Pons (tissue), 1 donor: Measurements from ENCODE around the gene SNTG2.
"Not testable (repeated sequence)": the region's sequence is repeated elsewhere in the genome, so short reads cannot be mapped to it uniquely, and the experiment has no call there.

ENCODE experiments used
- DNase-seq: peaks from one replicate; pipeline ENCODE4 v3.0.0-alpha.2; 2016; ENCODE audit warnings: low spot score

SNTG2 gene

DNA sequence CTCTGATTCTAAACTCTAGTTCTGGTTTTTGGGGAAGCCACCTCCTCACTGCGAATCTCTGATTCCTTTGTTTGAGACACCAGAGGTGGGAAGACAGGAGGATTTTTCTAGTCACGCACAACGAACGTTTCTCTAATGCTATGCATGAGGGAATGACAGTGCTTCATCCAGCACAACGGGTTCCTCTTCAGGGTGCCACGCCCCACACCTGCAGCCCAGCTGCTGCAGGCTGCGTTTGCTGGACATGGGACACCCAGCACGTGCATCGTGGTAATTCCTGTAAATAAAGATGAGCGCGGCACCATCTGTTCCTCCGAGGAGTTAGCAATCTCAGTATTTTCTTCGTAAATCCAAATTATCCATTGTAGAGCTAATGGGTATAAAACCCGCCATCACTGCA lies 425.1 kb downstream of the SNTG2 start:
- no peak for DNase-seq

DNA sequence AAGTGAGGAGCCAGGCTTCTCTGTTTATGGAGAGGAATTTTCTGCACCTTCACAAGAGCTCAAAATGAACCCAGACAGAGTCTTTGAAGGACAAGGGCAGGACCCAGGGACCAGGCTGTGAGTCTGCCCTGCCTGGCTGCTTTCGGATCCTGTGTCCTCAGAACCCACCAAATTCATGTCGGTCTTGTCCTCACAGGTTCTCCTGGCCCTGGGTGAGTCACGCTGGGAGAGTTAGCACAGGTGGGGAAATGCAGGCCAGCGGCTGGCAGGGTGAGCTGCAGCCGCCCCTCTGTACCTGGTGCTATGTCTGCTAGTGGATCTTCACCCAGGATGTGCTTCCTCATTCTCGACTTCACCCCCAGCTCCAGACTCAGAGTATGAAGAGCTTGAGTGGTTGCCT lies 426.8 kb downstream of the SNTG2 start:
- DNase-seq: no peak

DNA sequence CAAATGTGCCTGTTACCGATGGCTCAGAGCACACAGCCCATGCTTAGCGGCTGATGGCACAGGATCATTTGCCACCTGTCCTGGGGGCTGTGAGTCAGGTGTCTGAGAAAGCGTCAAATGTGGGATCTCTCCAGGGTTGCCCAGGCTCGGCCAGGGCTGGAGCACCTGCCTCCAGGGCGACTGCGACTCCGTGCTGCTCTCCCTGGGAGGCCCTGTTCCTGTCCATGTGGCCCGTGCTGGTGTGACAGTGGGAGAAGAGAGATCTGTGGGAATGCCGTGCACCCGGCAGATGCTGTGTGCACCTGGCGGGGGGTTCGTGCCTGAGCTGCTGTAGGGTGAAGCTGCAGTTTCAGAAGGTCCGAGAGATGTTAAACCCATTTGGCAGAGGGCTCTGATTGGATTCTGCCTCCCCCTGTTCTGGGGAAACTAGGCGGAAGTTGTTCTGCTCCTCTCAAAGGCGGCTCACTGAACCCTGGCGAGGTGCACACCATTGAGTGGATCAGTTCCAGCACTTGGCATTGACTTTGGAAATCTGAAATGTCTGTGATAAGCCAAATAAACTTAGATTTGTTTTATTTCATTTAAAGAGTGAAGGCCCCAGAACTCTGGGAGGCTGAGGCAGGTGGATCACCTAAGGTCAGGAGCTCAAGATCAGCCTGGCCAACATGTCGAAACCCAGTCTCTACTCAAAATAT lies 428.0 kb downstream of the SNTG2 start:
- DNase-seq: no peak

DNA sequence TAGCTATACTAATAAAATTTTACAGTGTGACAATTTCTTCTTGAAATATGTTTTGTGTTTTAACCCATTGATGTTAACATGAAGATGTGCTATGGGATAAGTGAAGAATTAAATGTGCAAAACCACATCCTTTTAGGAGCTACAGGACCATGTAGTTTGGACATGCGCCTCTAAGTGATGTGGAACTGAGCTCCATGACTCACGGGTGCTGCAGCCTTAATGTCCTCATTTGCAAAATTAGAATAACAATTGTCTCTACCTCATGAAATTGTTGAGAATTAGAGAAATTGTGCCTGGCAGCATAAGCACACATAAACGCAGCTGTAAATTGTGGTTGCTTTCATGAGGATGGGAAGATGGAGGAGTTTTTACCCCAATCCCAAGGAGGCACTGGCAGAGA lies 431.0 kb downstream of the SNTG2 start:
- DNase-seq: no peak

DNA sequence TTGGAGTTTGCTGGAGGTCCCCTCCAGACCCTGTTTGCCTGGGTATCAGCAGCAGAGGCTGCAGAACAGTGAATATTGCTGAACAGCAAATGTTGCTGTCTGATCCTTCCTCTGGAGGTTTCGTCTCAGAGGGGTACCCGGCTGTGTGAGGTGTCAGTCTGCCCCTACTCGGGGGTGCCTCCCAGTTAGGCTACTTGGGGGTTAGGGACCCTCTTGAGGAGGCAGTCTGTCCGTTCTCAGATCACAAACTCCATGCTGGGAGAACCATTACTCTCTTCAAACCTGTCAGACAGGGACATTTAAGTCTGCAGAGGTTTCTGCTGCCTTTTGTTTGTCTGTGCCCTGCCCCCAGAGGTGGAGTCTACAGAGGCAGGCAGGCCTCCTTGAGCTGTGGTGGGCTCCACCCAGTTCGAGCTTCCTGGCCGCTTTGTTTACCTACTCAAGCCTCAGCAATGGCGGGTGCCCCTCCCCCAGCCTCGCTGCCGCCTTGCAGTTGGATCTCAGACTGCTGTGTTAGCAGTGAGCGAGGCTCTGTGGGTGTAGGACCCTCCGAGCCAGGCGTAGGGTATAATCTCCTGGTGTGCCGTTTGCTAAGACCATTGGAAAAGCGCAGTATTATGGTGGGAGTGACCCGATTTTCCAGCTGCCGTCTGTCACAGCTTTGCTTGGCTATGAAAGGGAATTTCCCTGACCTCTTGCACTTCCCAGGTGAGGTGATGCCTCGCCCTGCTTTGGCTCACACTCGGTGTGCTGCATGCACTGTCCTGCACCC lies 437.5 kb downstream of the SNTG2 start:
- not testable (repeated sequence) for DNase-seq

DNA sequence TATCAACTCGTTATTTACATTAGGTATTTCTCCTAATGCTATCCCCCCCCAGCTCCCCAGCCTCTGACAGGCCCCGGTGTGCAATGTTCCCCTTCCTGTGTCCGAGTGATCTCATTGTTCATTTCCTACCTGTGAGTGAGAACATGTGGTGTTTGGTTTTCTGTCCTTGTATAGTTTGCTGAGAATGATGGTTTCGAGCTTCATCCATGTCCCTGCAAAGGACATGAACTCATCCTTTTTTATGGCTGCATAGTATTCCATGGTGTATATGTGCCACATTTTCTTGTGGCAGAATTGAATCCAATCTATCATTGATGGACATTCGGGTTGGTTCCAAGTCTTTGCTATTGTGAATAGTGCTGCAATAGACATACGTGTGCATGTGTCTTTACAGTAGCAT lies 439.5 kb downstream of the SNTG2 start:
- not testable (repeated sequence) for DNase-seq

DNA sequence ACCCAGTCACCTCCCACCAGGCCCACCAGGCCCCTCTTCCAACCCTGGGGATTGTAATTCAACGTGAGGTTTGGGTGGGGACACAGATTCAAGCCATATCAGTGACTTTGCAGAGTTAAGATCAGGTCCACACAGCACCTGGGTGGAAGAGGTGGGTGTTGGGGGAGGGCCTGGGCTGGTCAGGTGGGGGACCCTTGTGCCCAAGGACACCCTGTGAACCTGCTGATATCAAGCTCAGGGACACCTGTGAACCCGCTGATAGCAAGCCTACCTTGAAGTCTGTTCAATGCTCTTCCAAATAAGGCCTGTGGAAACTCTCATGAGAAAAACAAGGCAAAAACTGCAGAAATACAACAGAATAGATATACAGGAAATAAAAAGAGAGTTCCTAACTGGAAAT lies 442.7 kb downstream of the SNTG2 start:
- DNase-seq: no peak

DNA sequence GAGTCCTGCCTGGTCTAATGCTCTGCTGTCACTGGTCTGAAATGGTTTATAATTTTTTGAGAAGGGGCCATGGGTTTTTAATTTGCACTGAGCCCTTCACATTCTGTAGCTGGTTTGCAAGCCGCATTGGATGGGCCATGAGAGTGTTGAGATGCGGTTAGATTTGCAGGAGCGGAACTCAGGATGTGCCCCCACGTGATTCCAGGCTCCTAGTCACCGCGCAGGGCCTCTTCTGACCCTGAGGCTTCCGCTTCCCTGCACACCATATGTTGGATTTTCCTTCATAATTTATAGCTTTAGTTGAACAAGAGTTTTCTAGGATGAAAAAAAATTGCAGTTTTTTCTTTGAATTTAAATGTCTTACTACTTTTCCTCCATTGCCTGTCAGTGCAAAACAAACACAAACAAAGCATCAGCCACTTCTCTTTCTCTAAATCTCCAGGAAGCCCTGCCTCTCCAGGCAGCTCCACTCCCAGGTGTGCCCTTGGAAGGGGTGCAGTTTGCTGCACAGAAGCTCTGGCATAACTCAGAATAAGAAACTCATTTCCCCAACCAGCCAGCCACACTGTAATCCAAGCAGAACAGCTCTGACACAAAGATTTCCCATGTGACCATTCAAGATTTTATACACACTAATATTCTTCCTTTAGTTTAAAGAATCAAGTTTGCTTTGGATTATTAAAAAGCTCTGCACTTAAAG lies 444.2 kb downstream of the SNTG2 start:
- no peak for DNase-seq

DNA sequence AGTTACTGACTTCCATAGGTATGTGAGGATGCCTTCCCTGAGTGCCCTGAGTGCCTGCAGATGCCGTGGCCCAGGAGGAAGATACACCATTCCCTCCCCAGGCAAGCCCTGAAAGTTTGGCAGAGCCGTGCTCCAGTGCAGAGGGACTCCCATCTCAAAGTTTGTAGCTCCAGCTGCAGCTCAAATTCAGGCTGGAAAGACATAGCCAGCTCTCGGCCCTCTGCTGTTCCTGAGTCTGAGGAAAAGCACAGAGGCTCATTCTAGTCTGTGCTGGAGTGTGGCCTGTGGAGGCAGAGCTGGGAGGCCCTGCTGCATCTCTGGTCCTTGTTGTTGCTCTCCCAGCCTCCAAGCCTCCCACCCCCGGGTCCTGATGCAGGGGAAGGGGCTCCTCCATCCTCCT lies 446.7 kb downstream of the SNTG2 start:
- no peak for DNase-seq

DNA sequence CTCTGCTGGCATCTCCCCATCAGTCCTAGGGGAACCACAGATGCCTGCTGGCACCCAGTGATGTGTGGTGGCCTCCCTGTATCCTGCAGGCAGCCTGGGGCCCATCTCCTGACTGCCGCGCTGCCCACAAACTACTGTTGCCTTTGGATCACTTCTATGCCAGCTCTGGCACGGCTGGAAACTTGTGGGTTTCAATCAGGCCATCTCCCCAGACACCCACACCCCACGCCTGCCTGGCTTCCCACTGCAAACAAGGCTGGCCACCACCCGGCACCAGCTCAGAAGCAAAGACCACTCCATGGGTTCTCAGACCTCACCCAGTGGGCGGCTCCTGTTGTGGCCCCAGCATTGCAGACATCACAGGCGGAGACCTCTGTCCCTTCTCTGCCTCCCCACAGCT lies 447.5 kb downstream of the SNTG2 start:
- DNase-seq: no peak

DNA sequence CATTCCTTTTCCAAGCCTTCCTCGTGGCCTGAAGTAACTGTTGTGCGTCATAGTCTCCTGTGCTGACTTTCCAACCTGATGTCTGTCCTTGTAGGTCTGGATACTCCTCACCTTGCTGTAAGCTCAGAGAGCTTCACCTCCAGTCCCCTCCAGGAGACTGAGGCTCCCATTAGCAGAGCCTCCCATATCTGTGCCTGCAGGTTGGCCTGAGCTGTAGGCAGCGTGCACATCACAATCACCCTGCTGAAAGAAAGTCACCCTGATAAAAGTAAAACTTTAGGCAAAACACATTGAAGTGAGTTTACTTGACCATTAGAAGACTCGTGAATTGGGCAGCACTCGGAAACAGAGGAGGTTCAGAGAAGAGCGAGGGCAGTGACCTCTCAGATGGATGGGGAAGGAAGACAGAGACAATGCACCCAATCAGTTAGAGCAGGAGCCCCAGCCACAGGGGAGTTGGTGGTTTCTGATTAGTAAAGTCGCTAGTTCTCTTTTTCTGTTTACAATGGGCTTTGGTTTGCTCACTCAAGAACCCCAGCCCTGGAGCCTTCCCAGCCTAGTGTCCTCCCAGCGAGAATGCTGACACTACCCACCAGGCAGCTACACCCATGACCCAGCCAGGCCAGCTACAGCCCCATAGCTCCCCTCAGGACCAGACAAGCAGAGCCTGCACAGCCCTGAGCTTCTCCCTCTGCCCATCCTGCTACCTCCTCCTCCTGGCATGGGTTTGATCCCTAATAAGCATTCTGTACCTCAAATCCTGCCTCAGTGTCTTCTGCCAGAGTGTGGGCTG lies 450.5 kb downstream of the SNTG2 start:
- no peak for DNase-seq

DNA sequence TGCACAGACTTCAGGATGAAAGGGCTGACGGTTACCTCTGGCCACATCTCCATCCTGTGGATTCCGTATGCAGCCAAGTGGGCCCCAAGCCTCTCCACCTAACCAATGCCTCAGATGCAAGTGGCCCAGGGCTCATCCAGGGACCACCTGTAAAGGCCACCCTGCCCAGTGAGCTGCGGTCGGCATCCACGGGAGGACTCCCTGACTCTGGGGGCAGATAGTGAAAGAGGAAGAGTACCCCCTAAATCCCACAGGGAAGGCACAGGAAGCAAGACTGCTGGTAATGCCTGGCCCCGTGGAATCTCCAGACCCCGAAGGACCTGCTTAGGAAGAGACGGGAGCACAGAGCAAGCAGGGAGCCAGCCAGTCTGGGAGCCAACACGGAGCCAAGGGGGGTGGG lies 451.4 kb downstream of the SNTG2 start:
- DNase-seq: no peak

DNA sequence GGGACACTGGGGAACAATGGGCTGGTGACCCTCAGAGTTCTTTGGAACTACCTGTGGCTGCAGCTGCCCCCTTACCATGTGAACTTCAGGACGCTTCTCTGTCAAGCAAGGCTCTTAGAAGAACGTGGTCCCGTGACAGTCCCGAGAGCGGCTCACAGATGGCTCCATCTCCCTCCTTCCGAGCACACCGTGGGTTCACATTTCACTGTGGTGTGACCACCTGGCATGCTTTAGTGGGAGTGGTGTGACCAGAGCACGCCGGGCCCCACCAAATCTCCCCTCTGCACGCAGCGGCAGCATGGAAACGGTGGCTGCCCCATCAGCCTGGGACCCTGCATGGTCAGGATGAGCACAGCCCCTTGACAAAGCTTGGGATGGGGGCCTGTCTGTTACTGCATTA lies 452.9 kb downstream of the SNTG2 start:
- no peak for DNase-seq

DNA sequence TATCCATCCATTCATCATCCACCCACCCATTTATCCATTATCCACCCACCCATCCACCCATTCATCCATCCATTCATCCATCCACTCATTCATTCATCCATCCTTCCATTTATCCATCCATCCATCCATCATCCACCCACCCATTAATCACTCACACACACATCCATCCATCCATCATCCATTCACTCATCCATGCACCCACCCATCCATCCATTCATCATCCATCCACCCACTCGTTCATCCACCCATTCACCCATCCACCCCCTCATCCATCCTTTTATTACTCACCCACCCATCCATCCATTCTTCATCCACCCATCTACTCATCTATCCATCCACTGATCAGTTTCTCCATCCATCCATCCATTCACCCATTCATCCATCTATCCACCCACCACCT lies 454.5 kb downstream of the SNTG2 start:
- DNase-seq: no peak

DNA sequence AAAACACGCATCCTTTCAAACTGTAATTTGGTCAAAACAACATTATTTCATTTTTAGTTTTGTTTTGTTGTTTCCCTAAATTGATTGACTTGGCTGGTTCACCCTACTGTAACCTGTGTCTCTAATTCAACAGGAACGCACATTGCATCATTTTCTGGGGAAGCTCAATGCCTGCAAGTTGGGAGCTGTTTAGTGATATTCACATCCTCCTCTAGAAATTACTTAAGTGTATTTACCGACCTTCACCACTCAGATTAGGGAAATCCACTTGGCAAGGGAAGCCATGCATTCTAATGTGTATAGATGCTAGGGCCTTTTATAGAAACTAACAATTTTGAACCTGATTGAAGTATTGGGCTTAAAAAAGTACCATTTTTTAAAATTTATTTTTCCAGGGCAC lies 455.3 kb downstream of the SNTG2 start:
- DNase-seq: no peak

DNA sequence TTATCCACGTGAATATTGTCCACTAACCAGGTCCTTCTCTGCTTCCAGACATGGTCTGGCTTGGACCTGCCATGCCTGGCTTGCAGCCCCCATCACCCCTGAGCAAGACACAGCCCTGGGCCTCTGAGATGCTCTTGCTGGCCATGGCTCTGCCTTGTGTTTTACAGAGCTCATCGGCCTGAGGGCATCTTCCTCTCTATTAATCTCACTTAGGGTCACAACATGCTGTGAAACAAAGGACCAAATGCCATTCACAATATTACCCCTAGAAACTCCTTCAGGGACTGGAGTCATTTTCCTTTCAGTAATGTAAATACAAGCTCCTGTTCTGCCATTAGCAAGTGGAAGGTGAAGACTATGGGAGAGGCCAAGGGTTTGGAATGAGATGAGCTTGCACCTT lies 455.8 kb downstream of the SNTG2 start:
- DNase-seq: no peak

DNA sequence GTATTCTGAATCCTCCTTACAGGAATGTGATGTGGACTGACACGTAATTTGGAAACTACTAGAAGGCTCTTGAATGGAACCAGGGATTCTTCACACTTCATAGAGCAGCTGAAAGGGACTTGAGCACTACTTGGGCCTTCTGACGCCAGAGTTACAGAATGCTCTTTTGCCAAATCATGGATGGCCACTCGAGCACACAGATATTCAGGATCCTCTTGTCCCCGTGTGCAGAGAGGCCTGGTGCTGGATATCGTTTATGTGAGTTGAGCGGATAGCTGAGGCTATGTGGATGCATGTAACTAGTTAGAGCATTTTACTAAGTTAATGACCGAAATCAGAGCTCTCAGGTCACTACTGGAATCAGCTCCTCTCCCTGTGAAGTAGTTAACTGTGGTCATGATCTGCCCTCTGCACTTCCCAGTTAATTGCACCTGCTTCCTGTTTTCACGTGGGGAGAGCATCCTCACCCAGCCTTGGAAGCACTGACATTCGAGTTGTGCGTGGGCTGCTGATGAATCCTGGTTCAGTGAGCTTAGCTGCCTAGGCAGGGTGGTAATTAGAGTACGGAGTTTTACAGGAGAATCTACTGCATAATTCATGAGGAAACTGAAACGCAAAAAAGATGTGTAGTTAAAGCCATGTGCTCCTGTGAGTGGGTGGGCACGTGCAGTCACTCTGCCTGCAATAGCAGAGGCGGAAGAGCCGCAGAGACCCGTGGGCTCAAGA lies 457.5 kb downstream of the SNTG2 start:
- DNase-seq: no peak

DNA sequence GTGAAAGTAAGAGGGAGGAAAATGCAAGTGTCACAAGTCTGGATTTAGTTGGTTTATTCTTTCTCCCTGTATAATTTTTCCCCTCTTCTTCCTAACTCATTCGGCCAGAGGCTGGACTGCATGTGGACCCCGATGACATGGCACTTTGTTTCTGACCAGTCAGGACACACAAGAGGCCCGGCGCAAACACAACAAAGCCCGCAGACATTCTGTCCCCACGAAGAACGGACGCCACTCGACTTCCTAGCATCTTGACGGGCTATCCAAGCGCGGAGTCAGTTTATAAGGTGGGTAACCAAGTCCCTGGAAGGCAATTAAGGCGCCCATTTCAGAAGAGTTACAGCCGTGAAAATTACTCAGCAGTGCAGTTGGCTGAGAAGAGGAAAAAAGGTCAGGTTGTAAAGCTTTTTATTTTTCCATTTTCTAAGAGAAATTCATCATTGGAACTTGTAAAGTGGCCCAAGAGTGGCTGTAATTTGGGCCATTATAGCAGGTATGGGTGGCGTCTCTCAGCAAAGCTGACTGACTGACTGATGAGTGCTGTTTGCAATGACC lies 462.6 kb downstream of the SNTG2 start, which contains the start of gene TPO:
TPO (plus strand) TSS at position 308 of the 555 bp plus-strand sequence. CDS start 946 bp downstream, outside the sequence.
- DNase-seq: no peak

DNA sequence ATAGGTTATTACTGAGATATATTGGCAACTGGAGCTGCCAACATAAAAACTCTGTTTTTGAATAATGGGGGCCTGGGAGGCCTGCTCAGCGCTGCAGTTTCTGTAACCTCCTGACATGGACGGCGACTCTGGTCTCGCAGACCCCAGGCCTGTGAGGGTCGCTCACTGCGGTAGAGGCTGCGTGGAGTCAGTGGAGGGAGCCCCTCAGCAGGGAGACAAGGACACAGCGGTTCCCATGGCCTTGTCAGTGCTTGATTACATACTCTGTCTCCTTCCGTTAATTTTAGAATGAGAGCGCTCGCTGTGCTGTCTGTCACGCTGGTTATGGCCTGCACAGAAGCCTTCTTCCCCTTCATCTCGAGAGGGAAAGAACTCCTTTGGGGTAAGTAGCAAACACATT lies 463.5 kb downstream of the SNTG2 start:
- no peak for DNase-seq

DNA sequence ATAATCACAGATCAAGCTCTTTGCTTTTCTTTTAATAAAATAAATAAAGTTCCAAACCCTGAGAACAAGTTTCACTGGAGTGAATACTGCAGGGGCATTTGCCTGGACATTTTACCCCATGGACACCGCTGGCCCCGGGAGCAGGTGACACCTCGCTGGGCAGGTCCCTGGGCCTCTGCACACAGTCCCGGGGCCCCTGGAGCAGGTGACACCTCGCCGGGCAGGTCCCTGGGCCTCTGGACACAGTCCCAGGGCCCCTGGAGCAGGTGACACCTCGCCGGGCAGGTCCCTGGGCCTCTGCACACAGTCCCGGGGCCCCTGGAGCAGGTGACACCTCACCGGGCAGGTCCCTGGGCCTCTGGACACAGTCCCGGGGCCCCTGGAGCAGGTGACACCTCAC lies 464.3 kb downstream of the SNTG2 start:
- DNase-seq: not testable (repeated sequence)

DNA sequence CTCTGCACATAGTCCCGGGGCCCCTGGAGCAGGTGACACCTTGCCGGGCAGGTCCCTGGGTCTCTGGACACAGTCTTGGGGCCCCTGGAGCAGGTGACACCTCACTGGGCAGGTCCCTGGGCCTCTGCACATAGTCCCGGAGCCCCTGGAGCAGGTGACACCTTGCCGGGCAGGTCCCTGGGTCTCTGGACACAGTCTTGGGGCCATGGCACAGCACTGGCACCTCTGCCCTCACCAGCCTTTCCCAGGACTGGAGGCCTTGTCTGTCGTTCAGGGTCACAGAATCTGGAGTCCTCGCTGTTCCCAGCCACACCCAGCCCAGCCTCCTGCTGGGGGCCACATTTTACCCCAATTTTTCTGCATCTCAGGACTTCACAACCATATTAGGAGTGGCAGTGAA lies 464.9 kb downstream of the SNTG2 start:
- DNase-seq: no peak
